VCaP (cell line): Measurements from ENCODE around the gene SELENOK.

Experiments used
- H3K27ac ChIP-seq: fragments of 450-650 bp; 2 replicates; pipeline ENCODE4 v1.5.1; 2017
- TF ChIP-seq, protein P1 (sequence below): fragments of 450-650 bp; conservative IDR thresholded peaks from 2 replicates; pipeline ENCODE4 v1.5.1; 2017; ENCODE audit warnings: mild to moderate bottlenecking, moderate library complexity

The SELENOK gene

GRCh38 chr3:53899750-53900149 is 8.1 kb upstream of the SELENOK start:
- TF ChIP-seq, protein P1, sequence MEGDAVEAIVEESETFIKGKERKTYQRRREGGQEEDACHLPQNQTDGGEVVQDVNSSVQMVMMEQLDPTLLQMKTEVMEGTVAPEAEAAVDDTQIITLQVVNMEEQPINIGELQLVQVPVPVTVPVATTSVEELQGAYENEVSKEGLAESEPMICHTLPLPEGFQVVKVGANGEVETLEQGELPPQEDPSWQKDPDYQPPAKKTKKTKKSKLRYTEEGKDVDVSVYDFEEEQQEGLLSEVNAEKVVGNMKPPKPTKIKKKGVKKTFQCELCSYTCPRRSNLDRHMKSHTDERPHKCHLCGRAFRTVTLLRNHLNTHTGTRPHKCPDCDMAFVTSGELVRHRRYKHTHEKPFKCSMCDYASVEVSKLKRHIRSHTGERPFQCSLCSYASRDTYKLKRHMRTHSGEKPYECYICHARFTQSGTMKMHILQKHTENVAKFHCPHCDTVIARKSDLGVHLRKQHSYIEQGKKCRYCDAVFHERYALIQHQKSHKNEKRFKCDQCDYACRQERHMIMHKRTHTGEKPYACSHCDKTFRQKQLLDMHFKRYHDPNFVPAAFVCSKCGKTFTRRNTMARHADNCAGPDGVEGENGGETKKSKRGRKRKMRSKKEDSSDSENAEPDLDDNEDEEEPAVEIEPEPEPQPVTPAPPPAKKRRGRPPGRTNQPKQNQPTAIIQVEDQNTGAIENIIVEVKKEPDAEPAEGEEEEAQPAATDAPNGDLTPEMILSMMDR = no peak
- H3K27ac ChIP-seq = peak overlapping the region; percentile 8

DNA sequence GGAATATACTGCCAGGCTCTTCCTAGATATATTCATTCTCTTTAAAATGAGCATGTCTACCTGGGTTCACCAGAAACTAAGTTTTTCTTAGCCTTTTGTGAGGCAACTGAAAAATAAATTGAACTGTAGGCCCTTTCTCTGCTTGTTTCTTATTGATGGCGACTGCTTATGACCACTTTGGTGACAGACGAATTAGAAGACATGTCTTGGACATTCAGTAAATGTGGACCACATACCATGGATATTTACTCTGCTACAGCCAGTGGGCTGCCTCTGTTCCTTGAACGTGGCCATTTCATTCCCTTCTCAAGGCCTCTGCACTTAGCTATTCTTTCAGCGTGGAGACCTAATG is 603 bp upstream of the SELENOK start:
- TF ChIP-seq, protein P1 = no peak
- H3K27ac ChIP-seq = peak overlapping the region; percentile 86

- H3K27ac ChIP-seq = peak overlapping the region; percentile 86
- TF ChIP-seq, protein P1 = no peak
These were observed 758 bp downstream of the SELENOK start for GRCh38 chr3:53890726-53891475.

- H3K27ac ChIP-seq = no peak overlapping the region
- TF ChIP-seq, protein P1 = no peak
These were observed 3.4 kb downstream of the SELENOK start for GRCh38 chr3:53888232-53888631.

DNA sequence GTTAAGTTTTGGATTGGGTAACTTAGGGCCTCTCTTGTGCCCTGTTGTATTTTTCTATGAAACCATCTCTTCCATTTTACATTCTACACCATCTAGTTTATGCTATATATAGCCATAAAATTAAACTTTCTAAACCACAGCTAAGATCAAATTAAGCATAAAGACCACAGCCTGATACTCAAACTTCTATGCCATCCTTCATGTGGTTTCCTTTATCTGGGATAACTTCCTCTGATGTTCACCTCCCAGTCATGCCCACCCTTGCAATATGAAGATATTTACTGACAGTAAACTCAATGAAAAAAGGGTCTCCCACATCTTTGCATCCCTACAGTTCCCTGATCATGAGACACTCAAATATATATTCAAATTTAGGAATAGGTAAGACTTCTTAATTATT is 4.2 kb downstream of the SELENOK start:
- TF ChIP-seq, protein P1 = no peak
- no peak overlapping the region for H3K27ac ChIP-seq

GRCh38 chr3:53885239-53885638 is 6.4 kb downstream of the SELENOK start:
- H3K27ac ChIP-seq = no peak overlapping the region
- TF ChIP-seq, protein P1 = no peak

GRCh38 chr3:53884623-53885022 is 7.0 kb downstream of the SELENOK start:
- no peak overlapping the region for H3K27ac ChIP-seq
- TF ChIP-seq, protein P1 = no peak
